Measurements from ENCODE around the gene ASB13.
A peak's percentile ranks its signal among the peaks of the same experiment; 100 is the strongest.
"Not testable (repeated sequence)": the region's sequence is repeated elsewhere in the genome, so short reads cannot be mapped to it uniquely, and the experiment has no call there.

ASB13 gene

DNA sequence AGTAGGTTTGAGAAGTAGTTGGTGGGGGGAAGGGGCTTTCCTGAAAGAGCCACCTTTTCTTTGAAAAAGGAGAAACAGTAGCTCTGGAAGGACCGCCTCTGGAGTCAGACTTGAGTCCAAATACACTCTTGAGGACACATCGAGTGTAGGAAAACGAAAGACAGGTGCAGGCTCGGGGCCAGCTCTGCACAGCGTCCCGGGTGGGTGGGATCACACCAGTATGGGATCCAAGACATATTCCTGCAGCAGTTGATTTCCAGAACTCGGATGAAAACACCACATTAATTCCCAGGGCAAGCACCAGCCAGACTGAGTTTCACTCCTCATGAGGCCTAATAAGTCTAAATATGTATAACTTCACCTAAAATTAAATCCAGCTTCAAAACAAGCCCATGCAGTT is 61.4 kb downstream of the ASB13 start:
- DNase-seq (ENCODE audit: low spot score) = no peak

DNA sequence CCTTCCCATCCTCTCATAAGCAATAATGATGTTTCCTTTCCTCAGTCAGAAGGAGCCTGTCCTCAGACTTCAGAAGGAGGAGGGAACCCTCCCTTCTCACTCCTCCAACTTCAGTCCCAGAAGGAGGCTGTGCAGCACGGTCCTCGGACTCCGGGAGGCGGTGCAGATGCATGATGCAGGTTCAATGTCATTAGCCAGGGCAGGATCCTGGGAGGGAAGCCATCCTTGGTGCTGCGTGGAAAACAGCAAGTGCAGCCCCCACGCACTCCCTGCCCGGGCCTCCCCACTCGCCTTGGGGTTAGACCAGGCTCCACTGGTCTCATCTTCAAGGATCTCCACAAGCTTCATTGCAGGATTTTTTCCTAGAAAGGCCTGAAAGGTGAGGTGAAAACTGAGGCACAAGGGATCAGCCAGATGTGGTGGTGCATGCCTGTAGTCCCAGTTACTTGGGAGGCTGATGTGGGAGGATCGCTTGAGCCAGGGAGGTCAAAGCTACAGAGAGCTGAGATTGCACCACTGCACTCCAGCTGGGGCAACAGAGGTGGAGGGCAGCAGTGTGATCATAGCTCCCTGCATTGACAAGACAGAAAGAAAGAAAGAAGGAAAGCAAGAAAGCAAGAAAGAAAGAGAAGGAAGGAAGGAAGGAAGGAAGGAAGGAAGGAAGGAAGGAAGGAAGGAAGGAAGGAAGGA is 62.0 kb downstream of the ASB13 start:
- DNase-seq (ENCODE audit: low spot score) = no peak

DNA sequence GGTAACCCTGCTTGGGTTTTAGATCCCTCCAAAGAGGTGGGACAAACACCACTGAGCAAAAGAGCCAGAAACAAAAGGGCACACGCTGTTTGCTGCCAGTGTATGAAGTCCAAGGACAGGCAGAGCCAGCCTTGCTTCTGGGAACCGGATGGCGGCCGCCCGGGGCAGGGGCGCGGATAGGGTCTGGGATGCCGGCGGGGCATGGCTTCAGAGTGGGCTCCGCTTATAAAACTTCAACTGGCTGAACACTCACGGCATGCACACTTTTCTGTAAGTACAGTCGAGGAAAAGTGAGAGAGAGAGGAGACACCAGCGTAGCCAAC is 62.6 kb downstream of the ASB13 start:
- no peak for DNase-seq (ENCODE audit: low spot score)

DNA sequence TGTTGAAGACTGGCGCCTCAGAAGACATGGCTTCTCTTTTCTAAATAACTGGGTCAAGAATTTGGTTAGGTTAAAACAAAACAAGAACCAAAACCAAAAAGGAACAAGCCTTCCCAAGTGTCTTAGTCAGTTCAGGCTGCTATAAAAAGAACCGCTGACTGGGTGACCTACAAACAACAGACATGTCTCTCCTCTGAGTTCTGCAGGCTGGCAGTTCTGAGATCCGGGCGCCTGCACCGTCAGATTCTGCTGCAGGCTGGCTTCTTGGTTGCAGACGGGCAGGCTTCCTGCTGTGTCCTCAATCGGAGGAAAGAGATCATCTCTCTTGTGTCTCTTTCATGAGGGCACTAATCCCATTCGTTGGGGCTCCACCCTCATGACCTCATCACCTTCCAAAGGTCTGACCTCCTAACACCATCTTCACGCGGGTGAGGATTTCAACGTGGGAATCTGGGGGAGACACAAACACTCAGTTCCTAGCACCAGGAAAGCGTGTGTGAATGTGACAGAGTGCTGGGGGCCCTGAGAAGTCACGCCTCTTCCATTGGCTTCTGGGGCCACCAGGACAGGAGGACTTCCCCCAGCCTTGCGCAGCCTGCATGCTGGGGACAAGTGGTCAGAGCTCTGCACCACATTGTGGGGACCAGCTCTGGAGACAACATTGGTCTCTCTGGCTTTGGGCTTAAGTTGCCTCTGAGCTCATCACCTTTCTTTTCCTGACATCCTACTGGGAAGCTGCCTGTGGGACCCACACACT is 63.1 kb downstream of the ASB13 start:
- no peak for DNase-seq (ENCODE audit: low spot score)

DNA sequence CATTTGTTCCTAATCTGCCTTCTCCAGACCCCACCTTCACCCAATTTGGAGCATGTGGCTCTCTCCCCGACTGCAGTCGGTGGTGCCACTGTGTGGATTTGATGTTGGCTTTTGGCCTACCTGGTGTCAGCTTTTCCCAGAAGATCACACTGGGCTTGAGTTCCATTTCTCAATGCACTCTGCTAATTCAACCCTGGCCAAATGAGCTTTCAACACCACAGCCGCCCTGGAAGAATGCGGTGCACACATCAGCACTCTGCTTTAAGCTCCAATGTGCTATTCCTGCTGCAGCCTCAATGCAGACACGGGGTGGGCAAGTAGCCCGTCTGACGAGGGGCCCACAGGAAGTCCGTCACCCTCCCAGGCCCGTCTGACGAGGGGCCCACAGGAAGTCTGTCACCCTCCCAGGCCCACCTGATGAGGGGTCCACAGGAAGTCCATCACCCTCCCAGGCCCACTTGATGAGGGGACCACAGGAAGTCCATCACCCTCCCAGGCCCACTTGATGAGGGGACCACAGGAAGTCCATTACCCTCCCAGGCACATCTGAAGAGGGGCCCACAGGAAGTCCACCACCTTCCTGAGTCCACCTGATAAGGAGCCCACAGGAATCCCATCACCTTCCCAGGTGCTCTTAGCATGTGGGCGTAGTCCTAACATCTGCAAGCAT is 64.4 kb downstream of the ASB13 start:
- DNase-seq (ENCODE audit: low spot score) = no peak

DNA sequence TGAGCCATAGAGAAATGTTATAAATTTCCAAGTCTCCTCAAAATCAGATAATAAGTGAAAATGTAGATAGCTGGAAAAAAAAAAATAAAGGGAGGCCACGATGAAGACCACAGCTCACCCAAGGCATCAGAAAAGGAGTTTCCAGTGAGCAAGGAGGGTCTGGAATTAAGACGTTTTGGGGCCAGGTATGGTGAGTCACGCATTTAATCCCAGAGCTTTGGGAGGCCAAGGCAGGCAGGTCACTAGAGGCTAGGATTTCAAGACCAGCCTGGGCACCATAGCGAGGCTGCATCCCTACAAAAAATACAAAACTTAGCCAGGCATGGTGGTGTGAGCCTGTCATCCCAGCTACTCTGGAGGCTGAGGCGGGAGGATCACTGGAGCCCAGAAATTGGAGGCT is 65.5 kb downstream of the ASB13 start:
- DNase-seq (ENCODE audit: low spot score) = no peak

DNA sequence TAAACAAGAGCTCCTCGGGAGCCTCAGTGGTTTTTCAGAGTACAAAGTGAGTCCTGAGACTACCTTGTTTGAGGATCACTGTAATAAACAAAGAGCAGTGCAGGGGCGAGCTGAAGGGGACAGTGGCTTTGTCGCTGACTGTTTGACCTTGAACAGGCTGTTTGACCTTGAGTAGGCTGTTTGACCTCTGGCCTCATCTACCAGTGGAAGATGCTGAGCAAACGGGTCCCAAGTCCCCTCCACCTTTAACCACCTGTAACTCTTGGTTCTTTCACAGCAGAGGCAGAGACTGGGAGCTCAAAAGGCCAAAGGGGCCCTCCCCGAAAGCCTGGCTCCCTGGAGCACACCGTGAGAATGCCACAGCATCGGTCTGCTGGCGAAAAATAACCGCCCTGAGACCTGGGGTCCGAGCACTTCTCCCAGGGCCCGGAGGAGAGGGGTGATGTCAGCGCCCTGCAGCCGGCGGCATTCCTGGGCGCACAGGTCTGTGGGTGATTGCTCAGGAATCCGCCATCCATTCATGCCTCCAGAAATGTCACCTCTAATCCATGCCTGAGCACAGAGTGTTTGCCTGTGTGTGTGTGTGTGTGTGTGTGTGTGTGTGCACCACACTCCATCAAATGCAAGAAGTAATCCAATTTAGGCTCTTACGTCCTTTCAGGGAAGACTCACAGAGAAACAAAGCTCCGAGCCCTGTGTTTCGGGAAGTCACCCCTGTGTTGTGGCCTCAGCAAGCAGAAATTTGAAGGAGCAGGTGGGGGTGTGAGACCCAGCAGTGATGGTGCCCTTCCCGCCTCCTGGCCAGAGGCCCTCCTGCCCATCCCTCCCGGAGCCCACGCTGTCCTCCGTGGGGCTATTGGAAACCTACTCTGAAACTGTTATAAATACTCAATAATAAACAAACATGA is 66.5 kb downstream of the ASB13 start:
- no peak for DNase-seq (ENCODE audit: low spot score)

DNA sequence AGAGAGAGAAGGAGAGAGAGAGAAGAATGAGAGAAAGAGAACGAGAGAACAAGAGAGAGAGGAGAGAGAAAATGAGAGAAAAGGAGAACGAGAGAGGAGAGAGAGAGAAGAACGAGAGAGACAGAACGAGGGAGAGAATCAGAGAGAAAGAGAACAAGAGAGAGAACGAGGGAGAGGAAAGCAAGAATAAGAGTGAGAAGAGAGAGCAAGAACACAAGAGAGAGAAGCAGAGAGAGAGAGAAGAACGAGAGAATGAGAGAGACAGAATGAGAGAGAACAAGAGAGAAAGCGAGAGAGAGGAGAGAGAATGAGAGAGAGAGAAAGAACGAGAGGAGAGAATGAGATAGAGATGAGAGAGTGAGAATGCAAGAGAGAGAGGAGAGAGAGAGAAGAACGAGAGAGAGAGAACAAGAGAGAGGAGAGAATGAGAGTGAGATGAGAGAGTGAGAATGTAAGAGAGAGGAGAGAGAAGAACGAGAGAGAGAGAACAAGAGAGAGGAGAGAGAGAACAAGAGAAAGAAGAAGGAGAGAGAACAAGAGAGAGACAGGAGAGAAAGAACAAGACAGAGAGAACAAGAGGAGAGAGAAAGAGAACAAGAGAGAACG is 68.2 kb downstream of the ASB13 start:
- DNase-seq (ENCODE audit: low spot score) = no peak

DNA sequence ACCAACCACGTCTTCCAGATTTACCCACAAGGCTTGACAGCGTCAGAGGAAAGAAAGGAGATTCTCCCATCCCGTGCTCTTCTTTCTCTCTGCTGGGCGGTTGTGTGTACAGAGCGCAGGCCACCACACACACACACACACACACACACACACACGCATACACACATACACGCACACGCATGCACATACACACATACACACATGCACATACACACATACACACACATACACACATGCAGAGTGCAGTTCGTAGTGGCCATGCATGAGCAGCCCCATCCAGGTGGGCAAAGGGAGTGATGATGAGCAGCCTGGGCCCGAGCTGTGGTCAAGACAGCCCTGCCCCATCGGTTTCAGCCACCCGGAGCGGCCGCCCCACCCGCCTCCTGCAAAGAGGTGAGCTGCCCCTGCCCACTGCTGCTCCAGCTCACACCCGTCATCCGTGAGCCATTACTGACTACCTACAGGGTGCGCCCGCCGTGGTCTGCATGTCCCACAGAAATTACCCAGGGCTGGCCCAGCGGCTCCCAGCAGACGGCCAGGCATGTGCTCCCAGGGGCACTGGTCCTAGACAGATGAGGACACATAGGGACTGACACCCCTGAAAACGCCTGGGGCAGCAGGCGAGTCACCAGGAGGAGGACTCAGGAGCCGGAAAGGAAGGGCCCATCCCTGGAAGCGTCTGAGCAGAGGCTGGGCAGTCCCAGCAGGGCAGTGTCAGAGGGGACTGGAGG is 69.6 kb downstream of the ASB13 start:
- DNase-seq (ENCODE audit: low spot score) = no peak

DNA sequence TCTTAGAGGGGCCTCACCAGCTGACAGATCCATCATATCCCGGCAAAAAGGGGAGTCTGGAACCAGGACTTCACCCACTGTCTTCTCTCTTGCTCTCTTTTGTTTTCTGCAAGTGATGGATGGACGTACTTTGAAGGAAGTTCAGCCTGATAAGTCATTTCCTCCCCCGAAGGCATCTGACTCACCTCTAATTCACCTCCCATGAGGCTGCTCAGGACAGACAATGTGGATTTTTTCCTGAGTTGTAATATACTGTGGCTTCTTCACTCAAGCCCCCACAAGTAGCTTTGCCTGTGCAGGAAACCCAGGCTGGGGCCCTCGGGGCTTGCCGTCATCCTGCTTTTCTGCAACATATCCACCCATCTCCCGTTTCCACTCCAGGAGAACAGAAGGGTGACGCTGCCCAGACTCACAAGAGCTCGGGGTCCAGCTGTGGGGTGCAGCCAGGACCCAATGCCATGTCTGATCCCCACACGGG is 70.4 kb downstream of the ASB13 start:
- DNase-seq (ENCODE audit: low spot score) = peak; percentile 64

DNA sequence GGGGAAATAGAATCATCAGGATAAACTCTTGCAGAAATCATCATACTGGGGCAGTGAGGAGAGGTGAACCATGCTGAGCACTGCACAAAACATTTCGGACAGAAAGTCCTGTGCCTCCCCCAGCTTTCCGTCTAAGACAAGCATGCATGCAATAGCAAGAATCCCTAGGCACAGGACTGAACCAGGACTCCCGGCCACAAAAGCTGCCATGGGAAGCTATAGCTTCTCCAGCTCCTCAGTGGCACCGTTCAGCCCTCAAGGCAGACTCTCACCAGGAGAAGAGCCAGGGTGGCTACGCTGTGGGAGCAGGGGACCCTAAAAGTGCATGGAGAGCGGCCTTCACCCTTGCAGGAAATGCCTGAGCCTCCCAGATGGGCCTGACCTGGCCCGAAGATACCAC is 70.8 kb downstream of the ASB13 start:
- no peak for DNase-seq (ENCODE audit: low spot score)

DNA sequence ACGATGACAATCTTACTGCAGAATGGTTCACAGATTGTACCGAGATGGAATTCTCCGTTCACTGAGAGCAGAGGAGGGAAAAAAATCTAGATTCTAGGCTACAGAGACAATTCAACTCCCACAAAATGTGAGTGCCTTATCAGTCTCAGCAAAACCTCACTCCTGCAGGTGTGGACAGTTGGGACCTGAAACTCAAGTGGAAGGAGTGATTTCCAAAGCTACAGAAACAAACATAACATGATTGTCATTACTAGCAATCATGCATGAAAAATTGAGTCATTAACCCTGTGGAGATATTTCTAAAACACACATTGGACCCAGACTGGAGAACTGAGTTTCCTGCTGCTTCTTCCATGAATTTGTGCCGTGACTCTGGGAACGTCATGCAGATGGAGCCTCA is 71.3 kb downstream of the ASB13 start:
- DNase-seq (ENCODE audit: low spot score) = no peak

DNA sequence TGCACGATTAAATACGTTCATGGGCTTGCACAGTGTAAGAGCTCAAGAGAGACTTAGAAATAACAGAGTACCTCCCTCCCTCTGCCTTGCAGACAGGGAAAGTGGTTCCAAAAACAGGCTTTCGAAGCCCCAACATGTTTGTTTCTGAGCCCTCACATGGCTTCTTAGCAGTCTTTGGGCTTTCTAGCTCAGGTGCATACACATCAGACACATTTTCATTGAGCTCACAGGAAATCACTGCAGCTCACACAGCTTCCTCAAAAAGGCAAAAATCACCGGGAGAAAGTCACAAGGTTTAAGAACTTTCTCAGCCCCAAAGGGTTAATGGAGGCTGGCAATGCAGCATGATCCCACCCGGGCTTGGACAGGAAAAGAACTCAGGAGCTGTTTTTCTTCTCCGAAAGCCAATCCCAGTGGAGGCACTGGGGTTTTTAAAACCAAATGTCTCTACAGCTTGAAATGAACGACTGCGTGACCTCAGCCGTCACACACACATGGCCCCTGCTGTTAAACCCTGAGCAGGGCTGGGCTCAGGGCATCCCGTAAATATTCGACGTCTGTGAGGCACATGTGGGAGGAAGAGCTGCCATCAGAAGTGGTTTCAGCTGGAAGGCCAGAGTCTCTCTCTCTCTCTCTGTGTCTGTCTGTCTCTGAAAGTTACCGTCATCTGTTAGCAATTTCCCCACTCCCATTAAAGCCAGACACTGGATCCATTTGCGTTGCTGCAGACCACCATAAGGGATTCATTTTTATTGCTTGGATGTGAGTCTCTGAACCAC is 71.9 kb downstream of the ASB13 start:
- DNase-seq (ENCODE audit: low spot score) = no peak

DNA sequence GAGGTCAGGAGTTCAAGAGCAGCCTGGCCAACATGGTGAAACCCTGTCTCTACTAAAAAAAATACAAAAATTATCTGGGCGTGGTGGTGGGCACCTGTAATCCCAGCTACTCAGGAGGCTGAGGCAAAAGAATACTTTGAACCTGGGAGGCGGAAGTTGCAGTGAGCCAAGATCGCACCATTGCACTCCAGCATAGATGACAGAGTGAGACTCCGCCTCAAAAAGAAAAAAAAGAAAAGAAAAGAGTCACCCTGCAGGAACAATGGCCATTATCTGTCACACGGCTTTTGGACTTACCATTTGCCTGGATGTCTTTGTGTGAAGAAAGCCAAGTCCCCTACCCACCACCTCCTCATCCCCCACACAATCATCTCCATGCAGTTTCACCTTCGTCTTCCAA is 73.0 kb downstream of the ASB13 start:
- DNase-seq (ENCODE audit: low spot score) = not testable (repeated sequence)

DNA sequence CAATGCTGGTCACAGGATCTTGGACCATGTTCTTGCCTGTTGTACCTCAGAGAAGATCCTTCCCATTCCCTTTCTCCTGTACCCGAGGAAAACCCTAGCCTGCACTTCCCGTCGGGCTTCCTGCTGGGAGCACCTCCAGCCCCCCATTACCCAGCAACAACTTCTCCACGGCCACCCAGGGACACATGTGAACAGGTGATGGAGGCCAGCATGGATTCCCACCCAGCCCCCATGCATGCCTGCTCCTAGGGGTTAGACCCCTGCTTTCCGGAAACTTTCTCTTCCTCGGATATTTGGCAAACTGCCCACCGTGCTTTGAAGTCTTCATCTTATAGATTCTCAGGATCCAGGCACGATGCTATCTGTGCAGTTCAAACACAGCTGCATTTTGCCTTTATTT is 74.3 kb downstream of the ASB13 start:
- DNase-seq (ENCODE audit: low spot score) = no peak

DNA sequence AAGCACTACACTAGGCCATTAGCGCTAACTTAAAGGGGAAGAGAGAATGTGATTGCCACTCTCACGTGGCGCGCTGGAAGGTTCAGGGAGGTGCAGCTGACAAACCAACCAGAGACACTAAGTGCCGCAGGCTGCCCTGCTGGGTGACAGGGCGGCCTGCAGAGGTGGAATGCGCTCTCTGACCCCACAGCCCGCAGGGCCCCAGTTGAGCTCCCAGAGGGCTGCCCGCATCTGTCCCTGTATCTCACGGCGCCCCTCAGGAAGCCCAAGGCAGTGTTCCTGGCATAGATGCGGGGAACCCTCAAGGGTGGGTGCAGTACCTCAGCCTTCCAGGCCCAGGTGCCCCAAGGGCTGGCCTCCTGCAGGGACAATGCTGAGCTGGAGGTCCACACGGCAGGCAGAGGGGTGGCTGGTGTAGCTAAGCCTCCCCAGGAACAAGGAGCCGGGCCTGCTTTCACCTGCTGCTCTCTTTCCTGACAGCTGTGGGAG is 75.0 kb downstream of the ASB13 start:
- DNase-seq (ENCODE audit: low spot score) = no peak

DNA sequence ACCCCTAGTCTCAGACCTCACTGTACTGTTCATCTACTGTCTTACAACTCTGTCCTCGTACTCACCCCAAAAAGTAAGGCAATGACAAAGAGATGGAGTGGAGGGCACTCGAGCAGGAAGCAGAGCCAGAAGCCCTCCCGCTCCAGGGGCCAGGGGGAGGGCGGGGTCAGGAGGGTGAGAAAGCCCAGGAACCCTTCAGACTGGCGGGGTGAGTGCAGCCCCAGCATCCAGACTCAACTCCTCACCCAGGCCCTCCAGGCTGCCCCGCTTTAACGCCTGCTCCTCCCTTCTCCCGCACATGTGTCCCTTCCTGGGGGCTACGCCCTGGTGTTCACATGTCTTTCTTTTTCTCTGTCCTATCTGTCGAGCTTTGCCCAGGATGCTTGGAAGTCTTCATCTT is 75.6 kb downstream of the ASB13 start:
- DNase-seq (ENCODE audit: low spot score) = no peak

DNA sequence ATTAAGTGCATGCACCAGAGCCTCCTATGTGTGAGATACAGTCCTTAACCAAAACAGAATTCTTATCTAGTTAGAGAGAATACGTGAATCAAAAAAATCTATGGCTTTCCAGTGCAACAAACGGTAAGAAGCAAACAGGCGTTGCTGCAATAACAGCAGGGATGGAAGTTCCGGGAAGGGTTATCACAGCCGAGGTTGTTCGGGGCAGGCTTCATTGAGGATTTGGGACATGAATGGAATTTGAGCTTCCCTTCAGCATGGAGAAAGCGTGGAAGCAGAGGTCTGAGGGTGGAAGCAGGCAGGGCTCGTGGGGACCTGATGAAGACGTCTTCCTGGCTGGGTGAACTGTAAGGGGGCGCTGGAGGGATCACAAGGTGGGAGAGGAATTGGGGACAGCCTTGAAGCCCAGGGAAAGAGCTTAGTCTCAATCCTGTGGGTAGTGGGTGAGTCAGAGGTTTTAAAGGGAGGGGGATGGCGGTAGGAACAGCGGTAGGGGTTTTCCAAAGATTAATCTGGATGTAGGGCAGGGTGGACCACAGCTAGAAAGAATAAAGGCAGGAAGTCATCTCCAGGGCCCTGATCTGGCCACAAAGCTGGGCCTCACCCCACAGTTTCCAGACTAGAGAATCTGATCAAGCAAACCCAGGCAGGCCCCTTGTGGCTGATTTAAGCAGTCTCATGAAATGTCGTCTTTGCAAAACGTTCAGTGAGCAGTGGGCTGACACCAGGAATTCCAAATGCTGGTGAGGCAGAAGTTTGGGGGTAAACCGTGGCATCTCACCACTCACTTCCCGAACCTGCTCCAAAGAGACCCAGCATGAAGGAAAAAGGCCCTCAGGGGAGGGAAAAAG is 76.5 kb downstream of the ASB13 start:
- no peak for DNase-seq (ENCODE audit: low spot score)

DNA sequence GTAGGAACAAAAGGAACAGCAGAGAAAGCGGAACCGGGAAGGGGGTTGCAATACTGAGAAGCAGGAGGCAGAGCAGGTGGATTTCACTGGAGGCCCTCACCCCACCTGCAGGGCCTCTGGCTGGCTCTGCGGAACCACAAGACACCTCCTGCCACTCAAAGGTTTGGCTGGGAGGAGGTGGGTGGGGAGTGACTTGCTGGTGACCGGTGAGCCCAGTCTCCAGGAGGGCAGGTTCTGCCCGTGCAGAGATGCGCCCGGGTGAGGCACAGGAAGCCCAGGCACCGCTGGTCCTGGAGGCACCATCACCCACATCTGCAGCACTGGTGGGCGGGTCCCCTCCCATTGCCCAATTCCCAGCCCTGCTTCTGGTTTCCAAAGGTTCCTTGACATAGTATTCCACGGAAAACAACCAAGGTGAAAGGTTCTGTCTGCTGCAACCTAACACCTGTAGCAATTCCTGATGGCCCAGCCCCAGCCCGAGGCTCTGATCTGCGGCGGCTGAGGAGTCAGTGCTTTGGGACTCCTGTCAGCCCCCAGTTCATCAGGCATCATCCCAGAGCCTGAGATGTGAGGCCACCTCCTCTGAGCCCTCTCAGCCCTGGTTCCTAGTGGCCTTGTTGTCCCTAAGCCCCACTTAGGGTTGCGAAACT is 77.3 kb downstream of the ASB13 start:
- no peak for DNase-seq (ENCODE audit: low spot score)

All from COLO829 (cell line).